Measurements from ENCODE around the gene SPOCK1.

GRCh38 chr5:137368651-137369050 is 130.5 kb downstream of the SPOCK1 start:
- TF ChIP-seq, protein P1, sequence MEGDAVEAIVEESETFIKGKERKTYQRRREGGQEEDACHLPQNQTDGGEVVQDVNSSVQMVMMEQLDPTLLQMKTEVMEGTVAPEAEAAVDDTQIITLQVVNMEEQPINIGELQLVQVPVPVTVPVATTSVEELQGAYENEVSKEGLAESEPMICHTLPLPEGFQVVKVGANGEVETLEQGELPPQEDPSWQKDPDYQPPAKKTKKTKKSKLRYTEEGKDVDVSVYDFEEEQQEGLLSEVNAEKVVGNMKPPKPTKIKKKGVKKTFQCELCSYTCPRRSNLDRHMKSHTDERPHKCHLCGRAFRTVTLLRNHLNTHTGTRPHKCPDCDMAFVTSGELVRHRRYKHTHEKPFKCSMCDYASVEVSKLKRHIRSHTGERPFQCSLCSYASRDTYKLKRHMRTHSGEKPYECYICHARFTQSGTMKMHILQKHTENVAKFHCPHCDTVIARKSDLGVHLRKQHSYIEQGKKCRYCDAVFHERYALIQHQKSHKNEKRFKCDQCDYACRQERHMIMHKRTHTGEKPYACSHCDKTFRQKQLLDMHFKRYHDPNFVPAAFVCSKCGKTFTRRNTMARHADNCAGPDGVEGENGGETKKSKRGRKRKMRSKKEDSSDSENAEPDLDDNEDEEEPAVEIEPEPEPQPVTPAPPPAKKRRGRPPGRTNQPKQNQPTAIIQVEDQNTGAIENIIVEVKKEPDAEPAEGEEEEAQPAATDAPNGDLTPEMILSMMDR (IDR thresholded peaks at IDR 0.05; ENCODE audit: borderline replicate concordance, extremely low read depth, low read length, poor library complexity, severe bottlenecking), result no peak
- TF ChIP-seq EZH2 (IDR thresholded peaks at IDR 0.05; ENCODE audit: borderline replicate concordance, low read depth, low read length, severe bottlenecking), result no peak
